GM19324 (cell line): ENCODE data around the gene NPR3.

Experiments used
- ATAC-seq: cut with Tn5 transposase; IDR thresholded peaks from one replicate; pipeline ENCODE4 v1.9.1; 2021; ENCODE audit warnings: mild to moderate bottlenecking, moderate library complexity; ENCODE audit not compliant: unreplicated experiment, low FRiP score

Gene NPR3

DNA sequence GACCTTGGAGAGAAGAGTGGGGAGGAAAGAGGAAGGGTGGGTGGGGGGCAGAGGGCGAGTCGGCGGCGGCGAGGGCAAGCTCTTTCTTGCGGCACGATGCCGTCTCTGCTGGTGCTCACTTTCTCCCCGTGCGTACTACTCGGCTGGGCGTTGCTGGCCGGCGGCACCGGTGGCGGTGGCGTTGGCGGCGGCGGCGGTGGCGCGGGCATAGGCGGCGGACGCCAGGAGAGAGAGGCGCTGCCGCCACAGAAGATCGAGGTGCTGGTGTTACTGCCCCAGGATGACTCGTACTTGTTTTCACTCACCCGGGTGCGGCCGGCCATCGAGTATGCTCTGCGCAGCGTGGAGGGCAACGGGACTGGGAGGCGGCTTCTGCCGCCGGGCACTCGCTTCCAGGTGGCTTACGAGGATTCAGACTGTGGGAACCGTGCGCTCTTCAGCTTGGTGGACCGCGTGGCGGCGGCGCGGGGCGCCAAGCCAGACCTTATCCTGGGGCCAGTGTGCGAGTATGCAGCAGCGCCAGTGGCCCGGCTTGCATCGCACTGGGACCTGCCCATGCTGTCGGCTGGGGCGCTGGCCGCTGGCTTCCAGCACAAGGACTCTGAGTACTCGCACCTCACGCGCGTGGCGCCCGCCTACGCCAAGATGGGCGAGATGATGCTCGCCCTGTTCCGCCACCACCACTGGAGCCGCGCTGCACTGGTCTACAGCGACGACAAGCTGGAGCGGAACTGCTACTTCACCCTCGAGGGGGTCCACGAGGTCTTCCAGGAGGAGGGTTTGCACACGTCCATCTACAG is 760 bp downstream of the NPR3 start:
- ATAC-seq: no peak

DNA sequence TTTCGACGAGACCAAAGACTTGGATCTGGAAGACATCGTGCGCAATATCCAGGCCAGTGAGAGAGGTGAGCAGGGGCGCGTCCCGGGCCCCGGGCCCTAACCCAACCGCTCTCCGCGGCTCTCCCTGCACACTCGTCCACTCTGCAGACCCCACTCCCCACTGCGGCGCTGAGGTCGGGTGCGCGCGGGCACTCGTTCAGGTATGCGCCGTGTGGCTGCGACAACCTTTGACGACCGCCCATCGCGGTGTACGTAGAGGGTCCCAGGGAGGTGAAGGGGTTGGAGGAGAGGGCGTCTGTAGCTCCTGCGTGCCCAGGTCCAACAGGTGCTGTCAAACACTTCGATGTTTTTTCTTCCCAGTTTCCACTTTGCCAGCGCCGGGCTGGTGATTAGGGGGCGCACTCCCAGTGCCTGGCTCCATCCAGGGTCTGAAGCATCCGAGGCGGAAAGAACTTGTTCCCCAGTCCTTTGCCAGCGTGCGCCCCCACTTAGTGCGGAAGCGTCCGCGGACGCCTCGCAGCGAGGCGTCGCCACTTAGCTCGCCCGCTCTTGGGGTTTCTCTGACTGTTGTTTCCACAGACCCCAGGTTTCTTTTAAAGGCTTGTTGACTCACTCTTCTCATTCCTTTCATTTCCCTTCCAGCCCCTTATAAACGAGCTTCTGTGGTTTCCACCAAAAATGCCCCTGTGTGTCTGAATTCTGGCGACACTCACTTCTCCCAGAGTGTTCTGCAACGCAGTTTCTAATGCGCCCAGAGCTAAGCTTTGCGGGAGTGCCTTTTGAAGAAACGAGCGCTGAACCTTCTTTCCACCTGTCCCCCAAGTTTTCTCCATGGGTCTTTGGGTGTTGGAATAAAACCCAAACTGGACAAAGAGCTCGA is 1.6 kb downstream of the NPR3 start:
- ATAC-seq: no peak

DNA sequence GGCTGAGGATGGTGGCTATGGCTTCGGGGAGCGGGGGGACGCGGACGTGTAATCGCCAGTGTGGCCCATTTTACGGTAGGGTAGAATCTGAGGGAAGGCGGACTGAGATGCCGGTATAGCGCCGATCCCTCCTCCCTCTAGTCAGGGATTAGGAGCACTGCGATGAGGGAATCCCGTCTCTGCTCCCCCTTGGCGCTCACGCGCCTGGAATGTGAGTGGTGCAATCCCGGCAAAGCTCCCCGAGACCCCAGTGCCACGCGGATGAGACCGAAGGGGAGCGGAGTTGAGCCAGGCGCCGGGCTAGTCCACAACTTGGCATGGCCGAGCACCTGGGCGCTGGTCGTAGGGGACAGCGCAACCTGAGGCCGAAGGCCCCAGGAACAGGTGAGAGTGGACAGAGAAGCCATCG is 2.2 kb downstream of the NPR3 start:
- ATAC-seq: no peak

DNA sequence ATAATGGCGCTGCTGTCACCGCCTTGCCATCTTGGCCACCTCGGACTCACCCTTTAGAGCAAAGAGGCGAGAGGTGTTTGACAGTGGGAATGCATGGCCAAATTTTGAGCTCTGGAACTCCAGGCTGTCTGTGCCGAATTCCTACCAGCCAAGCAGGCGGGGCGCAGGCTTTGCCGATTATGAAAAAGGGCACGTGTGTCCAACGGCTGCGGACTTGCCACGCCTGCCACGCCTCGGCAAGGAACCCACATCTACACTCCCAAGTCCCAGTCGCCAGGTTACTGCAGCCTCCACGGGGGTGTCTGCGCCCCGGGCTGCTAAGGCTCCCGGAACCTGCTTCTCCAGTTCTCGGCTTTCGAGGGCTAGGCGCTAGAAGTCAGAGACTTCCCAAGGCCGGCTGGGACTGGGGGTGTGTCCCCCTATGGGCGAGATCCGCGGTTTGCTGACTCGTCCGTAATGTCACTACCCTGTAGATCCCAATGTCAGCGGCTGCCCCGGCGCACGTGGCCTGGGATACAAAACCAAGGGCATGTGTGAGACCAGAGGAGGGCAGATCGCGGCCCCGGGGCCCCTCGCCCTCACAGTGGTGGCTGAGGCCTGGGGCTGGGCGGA is 2.8 kb downstream of the NPR3 start:
- no peak for ATAC-seq

DNA sequence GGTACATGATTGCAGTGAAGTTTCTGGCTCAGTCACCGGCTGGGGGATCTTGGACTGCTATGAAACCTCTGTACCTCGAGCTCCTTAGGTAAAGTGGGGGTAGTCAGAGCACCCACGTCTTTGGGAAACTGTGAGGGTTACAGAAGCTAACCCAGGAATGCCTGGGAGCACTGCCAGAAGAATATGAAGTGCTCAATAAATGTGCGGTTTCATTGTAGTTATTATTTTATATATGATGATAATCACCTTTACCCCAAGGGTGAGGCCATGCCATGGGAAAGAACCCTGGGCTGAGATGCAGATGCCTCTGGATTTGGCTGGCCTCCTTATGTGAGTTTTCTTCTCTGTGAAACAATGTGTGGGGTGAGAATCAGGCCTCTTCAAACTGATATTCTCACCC is 3.7 kb downstream of the NPR3 start:
- no peak for ATAC-seq

DNA sequence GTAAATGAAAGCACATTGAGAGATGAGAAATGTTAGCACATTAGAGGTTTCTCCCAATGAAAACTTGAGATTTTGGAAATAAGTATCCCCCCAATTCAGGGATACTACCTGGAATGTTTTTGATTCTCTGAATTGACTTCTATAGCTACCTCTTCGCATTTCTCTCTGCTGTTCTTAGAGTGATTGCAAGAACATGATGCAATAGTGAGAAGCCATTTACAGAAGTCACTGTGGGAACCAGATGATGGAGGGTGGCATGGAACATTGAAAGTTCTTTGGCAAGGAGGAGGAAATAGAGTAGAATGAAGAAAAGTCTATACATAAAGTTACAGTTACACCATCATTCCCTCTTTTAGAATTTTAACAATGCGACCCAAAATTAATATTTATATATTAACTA is 9.2 kb downstream of the NPR3 start:
- no peak for ATAC-seq

DNA sequence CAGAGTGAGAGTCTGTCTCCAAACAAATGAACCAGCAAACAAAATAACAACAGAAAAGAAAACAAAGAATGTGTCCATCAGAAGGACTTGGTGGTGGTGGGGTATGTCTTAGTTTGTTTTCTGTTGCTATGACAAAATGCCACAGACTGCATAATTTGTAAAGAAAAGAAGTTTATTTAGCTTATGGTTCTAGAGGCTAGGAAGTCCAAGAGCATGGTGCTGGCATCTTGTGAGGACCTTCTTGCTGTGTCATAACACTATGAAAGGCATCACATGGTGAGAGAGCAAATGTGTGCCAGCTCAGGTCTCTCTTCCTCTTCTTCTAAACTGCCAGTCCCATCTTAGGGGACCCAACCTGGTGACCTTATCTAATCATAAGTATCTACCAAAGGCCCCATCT is 10.5 kb downstream of the NPR3 start:
- no peak for ATAC-seq

DNA sequence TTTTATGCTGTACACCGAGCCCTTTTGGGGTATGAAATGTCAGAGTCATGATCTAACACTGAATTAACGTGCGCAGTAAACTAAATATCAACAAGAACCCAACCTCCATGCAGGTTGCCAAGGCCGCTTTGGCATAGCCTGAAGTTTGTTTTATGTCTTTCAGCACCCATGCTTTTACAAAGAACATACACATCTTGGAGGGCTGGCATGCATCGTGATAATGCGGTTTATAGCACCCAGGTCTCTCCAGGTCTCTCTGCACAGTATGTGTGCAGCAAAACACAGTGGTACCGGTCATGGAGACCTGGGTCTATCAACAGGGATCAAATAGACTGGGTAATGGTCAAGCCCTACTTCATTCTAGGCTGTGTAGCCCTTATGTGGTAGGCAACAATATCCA is 11.8 kb downstream of the NPR3 start:
- ATAC-seq: no peak

DNA sequence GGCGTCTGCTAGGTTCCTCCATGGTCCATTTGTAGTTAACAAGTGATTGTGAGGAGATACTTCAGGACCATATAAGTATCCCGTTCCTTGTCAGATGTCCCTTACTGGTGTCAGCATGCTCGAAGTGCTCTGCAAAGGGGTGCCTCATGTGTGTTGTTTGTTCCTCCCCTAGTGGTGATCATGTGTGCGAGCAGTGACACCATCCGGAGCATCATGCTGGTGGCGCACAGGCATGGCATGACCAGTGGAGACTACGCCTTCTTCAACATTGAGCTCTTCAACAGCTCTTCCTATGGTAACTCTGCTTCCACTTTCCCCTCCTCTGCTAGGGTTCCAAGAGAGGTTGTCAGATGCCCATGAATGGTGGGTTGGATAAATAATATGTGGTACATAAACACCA is 13.4 kb downstream of the NPR3 start:
- no peak for ATAC-seq

DNA sequence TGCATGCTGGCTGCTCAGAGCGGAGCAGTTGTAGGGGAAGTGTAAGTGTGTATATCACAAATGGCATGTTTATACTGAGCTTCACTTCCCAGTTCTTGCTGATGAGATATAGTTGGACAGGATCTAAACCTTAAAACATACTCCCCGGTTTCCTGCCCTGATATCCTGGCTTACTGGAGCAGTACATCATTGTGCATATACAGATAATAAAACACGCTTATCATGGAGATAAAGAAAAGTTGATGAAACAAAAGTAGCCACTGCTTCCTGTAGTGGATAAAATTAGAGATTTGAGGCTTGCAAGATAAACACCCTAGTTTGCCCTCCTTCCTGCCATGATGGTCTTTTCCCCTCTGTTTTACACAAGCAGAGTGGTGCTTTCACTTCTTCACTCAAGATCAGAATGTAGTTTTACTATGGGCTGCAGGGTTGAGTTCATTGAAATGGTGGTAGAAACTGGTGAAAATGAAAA is 15.0 kb downstream of the NPR3 start:
- ATAC-seq: no peak

DNA sequence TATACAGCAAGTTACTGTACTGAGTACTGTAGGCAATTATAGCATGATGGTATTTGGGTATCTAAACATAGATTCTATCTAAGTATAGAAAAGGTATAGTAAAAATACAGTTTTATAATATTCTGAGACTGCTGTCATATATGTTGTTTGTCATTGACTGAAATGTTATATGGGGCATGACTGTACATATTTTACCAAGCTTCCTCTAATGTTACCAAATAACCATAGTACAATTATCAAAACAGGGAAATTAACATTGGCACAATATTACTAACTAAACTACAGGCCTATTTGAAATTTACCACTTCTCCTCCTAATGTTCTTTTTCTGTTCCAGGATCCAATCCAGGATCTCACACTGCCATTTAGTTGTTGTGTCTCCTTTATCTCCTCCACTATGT is 18.5 kb downstream of the NPR3 start:
- ATAC-seq: no peak

DNA sequence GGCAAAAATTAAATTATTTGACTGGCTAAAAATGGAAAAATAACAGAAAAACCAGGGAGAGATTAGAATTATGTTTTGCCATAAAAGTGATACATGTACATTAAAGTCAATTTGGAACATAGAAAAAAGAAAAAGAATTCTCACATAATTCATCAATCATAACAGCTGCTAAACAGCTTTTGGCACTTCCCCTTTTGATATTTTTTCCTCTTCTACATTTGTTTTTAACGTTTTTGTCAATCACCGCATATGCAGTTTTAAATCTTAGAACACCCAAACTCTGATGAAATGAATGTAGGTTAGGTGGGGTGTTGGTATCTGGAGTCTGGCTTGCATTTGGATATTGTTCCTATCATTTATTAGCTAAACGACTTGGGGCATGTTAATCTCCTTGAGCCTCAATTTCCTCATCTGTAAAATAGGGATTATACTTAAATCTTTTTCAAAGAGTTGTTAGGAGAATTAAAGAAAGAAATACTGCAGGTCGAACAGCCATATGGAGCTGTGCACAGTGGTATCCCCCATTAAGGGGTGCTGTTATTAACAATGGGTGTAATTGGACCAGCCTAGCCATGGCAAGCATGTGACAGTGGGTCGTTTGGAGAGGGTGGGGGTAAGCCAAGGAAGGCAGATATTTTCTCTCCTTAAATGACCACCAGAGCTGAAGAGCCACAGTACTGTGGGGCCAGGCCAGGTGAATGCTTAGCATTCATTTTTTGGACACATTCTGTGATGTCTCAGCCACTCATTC is 22.6 kb downstream of the NPR3 start:
- no peak for ATAC-seq

DNA sequence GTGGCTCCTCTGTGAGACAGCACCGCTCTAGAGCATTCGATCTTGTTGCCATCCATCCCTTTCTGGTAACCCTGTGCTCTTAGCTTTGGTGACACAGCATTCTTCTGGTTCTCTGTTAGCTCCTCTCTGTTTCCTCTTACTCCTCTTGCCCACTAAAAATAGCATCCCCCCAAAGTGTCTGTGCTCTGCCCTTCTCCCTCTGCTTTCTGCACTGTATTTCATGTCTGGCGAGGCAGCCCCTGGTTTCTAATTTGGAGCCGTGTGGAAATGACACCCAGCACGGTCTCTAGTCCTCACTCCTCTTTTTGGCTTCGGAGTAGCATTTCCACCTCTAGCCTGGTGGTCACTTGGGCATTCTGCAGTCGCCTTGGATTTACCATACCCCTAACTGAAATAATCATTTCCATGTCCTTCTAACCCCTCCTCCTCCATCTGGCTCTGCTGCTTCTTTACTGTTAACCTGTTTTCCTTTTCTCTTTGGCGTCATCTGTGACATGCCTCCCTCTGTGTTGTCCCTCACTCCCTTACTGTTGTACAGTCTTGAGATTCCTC is 23.8 kb downstream of the NPR3 start:
- no peak for ATAC-seq

DNA sequence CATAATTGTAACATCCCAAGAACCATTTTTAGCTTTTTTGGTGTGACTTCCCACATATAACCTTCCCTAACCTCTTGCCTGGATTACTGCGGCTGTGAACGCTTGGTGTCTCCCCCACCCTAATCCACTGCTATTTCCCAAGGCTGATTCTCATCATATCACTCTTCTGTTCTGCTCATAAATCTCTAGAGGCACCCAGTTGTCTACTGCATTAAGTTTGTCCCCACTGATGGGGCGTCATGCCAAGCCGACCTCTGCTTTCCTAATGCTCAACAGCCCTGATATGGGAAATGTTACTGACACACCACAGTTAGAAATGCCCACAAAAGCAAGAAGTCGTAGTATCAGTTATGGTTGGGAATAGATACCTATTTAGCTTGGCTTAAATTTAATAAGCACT is 24.4 kb downstream of the NPR3 start:
- ATAC-seq: no peak

DNA sequence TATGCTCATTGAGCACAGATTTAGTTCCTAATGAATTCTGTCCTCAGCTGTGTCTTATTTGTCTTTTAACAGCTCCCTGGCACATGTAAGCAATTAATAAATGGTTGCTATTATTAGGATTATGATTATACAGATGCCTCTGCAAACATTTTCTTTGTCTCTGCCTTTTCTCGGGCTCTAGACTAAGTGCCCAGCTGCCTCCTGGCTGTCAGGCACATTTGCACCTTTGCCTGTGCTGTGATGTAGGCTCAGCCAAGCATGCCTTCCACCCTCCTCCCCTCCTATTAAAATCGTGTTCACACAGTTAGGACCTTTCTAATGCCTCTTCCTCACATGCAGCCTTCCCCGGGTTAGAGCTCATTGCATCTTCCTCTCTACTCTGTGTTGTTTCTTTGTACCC is 25.7 kb downstream of the NPR3 start:
- ATAC-seq: no peak

DNA sequence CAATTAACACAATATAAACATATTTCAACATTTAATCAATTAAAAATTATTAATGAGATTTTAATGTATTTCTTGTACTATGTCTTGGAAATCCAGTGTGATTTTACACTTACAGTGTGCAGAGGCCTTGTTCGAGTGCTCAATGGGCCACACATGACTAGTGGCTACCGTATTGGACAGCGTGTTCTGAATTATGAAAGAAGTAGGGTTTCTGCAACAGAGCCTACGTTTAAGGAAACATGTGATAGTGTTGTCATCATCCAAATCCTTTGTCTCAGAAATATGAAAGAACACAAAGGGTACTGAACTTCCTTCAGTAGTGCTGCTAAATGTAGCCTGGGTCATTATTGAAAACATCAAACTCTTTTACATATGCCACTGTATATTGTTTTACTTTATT is 29.5 kb downstream of the NPR3 start:
- no peak for ATAC-seq

DNA sequence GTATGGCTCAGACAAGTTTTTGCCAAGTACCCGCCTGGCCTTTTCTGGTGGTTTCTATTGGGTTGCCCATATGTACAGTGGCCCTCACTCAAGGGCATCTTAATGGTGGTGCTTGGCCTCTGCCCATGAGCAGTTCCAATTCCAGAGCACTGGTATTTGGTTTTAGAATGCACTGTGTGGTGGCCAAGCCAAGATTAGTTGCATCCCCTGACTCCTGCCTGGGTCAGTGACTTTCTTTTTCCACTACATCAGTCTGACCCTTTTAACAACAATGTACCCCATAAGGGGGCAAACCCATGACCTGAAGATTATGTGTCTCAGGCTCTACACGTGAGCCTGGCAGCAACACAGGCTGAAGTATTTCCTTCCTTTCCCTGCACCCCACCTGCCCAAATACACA is 34.2 kb downstream of the NPR3 start:
- no peak for ATAC-seq

DNA sequence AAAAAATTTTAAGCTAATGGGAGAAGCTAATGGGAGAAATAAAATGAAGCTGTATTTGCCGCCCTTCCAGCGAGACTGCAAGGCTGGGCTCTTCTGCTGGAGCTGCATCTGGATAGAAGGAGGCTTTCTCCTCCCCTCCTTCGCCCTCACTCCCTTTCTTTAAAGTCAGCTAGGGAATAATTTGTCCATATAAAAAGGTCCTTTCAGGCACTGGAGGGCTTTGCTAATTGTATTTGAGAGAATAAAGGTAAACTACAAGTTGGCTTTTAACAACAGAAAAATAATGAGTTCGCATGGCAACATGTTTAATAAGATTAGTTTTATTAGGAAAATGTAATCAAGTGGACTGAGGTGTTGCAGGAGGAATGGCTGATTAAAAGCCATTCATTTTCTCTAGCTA is 41.3 kb downstream of the NPR3 start:
- no peak for ATAC-seq

DNA sequence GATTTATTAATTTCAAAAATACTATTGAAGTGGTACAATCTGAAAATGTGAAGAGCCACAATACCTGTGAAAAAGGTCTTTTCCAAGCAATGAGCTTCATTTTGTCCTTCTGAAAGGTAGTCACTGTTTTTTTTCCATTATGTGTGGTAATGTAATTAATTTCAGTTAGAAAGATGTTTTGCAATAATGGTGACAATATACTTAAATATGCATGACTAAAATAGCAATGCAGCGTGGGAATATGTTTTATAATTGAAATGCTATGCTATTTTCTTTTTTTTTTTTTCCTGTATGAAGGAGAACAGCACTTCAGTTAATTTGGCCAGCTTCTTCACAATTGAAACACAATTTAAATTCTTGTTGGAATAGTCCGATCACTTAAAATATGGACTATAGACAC is 41.9 kb downstream of the NPR3 start:
- no peak for ATAC-seq

DNA sequence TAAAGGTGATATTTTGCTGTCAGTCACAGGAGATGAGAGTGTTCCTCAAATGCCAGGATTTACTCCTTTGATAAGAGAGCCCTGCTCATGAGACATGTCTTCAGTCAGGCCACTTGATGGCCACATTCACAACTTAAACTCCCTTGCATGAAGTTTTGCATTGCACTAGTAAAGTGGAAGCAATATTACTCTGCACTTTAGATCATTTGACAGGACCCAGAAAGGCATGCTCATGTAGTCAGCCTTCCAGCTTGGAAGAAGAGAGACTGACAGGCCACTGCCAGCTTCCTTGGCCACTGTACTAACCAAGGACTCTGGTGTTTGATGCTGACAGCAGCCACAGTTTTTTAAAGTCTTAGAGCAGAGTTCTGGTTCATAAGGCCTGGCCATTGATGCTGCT is 42.6 kb downstream of the NPR3 start:
- ATAC-seq: no peak
